Measurements from ENCODE around the gene ADGRE1.

- TF ChIP-seq, protein P1, sequence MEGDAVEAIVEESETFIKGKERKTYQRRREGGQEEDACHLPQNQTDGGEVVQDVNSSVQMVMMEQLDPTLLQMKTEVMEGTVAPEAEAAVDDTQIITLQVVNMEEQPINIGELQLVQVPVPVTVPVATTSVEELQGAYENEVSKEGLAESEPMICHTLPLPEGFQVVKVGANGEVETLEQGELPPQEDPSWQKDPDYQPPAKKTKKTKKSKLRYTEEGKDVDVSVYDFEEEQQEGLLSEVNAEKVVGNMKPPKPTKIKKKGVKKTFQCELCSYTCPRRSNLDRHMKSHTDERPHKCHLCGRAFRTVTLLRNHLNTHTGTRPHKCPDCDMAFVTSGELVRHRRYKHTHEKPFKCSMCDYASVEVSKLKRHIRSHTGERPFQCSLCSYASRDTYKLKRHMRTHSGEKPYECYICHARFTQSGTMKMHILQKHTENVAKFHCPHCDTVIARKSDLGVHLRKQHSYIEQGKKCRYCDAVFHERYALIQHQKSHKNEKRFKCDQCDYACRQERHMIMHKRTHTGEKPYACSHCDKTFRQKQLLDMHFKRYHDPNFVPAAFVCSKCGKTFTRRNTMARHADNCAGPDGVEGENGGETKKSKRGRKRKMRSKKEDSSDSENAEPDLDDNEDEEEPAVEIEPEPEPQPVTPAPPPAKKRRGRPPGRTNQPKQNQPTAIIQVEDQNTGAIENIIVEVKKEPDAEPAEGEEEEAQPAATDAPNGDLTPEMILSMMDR (IDR thresholded peaks at IDR 0.05; ENCODE audit: insufficient read depth, low read length, poor library complexity, severe bottlenecking): no peak
- no peak for TF ChIP-seq EZH2phosphoT487 (conservative IDR thresholded peaks at IDR 0.05; ENCODE audit: low read length)
Observed at GRCh38 chr19:6967967-6968366, 80.6 kb downstream of the ADGRE1 start.
